HG02884 (cell line): ENCODE results near the gene GMEB2.

ENCODE experiments used
- ATAC-seq: cut with Tn5 transposase; IDR thresholded peaks from one replicate; pipeline ENCODE4 v1.9.1; 2021; ENCODE audit warnings: mild to moderate bottlenecking, moderate library complexity; ENCODE audit not compliant: unreplicated experiment

Gene GMEB2

GRCh38 chr20:63547725-63548480 lies 79.0 kb downstream of the GMEB2 start, which contains the start of gene SRMS:
TSS of gene SRMS (minus strand) at chr20:63547749. CDS start at chr20:63547463, 286 bp downstream.
- no peak for ATAC-seq

- no peak for ATAC-seq
These were observed 79.8 kb downstream of the GMEB2 start for GRCh38 chr20:63546956-63547724.

- no peak for ATAC-seq
These were observed 80.5 kb downstream of the GMEB2 start for GRCh38 chr20:63546256-63546955.

- ATAC-seq: no peak
These were observed 81.1 kb downstream of the GMEB2 start for GRCh38 chr20:63545814-63546213.

GRCh38 chr20:63544958-63545516 lies 81.9 kb downstream of the GMEB2 start:
- no peak for ATAC-seq

GRCh38 chr20:63544241-63544957 lies 82.5 kb downstream of the GMEB2 start:
- ATAC-seq: no peak

- ATAC-seq: no peak
These were observed 83.2 kb downstream of the GMEB2 start for GRCh38 chr20:63543733-63544132.

GRCh38 chr20:63543131-63543530 lies 83.8 kb downstream of the GMEB2 start:
- ATAC-seq: no peak

- ATAC-seq: no peak
These were observed 84.2 kb downstream of the GMEB2 start for GRCh38 chr20:63542696-63543095.

GRCh38 chr20:63542031-63542559 lies 84.8 kb downstream of the GMEB2 start:
- no peak for ATAC-seq

GRCh38 chr20:63541371-63541770 lies 85.5 kb downstream of the GMEB2 start:
- no peak for ATAC-seq

- no peak for ATAC-seq
These were observed 86.3 kb downstream of the GMEB2 start for GRCh38 chr20:63540417-63541186.

GRCh38 chr20:63539441-63540370 lies 87.2 kb downstream of the GMEB2 start:
- no peak for ATAC-seq

- no peak for ATAC-seq
These were observed 87.8 kb downstream of the GMEB2 start for GRCh38 chr20:63539092-63539430.

GRCh38 chr20:63538204-63539091 lies 88.5 kb downstream of the GMEB2 start:
- ATAC-seq: no peak
